HUES64 (cell line): ENCODE measurements around the gene TMEM225B.
"Not testable (repeated sequence)": the region's sequence is repeated elsewhere in the genome, so short reads cannot be mapped to it uniquely, and the experiment has no call there.

Source experiments
- H3K27ac ChIP-seq: 2 replicates; pipeline ENCODE4 v1.7.0; 2013; ENCODE audit warnings: low read depth, low read length, inconsistent platforms
- H3K27me3 ChIP-seq: 2 replicates; pipeline ENCODE4 v1.6.1; 2013; ENCODE audit warnings: mild to moderate bottlenecking, low read length; ENCODE audit not compliant: insufficient read depth
- H3K36me3 ChIP-seq: 2 replicates; pipeline ENCODE4 v1.6.1; 2013; ENCODE audit warnings: mild to moderate bottlenecking, low read length; ENCODE audit not compliant: insufficient read depth
- H3K4me1 ChIP-seq: 2 replicates; pipeline ENCODE4 v1.6.1; 2013; ENCODE audit warnings: mild to moderate bottlenecking, low read length, moderate library complexity; ENCODE audit not compliant: insufficient read depth
- H3K4me3 ChIP-seq: 2 replicates; pipeline ENCODE4 v1.5.1; 2013; ENCODE audit warnings: mild to moderate bottlenecking, low read length, moderate library complexity
- H3K9ac ChIP-seq: 2 replicates; pipeline ENCODE4 v1.6.1; 2013; ENCODE audit warnings: mild to moderate bottlenecking, low read depth, low read length
- H3K9me3 ChIP-seq: 2 replicates; pipeline ENCODE4 v1.6.1; 2013; ENCODE audit warnings: low read depth, low read length; ENCODE audit not compliant: insufficient read depth
- WGBS: fragments of 150-250, 120-280 bp; methylation state at CpG from one replicate; pipeline ENCODE4 v1.1.7; 2013; ENCODE audit warnings: missing lambda C conversion rate; 5-methylcytosine and 5-hydroxymethylcytosine counted together

TMEM225B gene

GRCh38 chr7:99642027-99642426 lies 44.0 kb downstream of the TMEM225B start:
- Histone ChIP-seq H3K9me3 (0 out of 2 replicates have a peak, but pooled peaks cover 3% of the 10 kb centered on the region), H3K27ac (no peak overlapping the region), H3K27me3 (no peaks in the 10 kb centered on the region), H3K4me3 (no peak overlapping the region), H3K36me3 (no peaks in the 10 kb centered on the region; the same call in 1 of the 2 replicates), H3K9ac (no peak overlapping the region), H3K4me1 (no peaks in the 10 kb centered on the region; the same call in 1 of the 2 replicates)
- WGBS = 95% methylated on average over 1 of the region's 1 CpG

- H3K4me3 ChIP-seq = no peak overlapping the region
- no peaks in the 10 kb centered on the region; the same call in 1 of the 2 replicates for H3K4me1 ChIP-seq
- H3K27ac ChIP-seq = no peak overlapping the region
- WGBS = 93% methylated on average over 2 of the region's 2 CpGs
- H3K27me3 ChIP-seq = no peaks in the 10 kb centered on the region
- no peaks in the 10 kb centered on the region; the same call in 1 of the 2 replicates for H3K36me3 ChIP-seq
- H3K9ac ChIP-seq = no peak overlapping the region
- 0 out of 2 replicates have a peak, but pooled peaks cover 3% of the 10 kb centered on the region for H3K9me3 ChIP-seq
Observed at GRCh38 chr7:99643464-99643863, 45.4 kb downstream of the TMEM225B start.

GRCh38 chr7:99644431-99644830 lies 46.4 kb downstream of the TMEM225B start:
- H3K4me3 ChIP-seq = no peak overlapping the region
- 0 out of 2 replicates have a peak, but pooled peaks cover 3% of the 10 kb centered on the region for H3K9me3 ChIP-seq
- no peak overlapping the region for H3K9ac ChIP-seq
- no peak overlapping the region for H3K27ac ChIP-seq
- H3K27me3 ChIP-seq = no peaks in the 10 kb centered on the region
- 94% methylated on average over 3 of the region's 3 CpGs for WGBS
- no peaks in the 10 kb centered on the region; the same call in 1 of the 2 replicates for H3K4me1 ChIP-seq
- H3K36me3 ChIP-seq = no peaks in the 10 kb centered on the region; the same call in 1 of the 2 replicates

- no peak overlapping the region for H3K27ac ChIP-seq
- no peaks in the 10 kb centered on the region for H3K4me1 ChIP-seq
- no peak overlapping the region for H3K4me3 ChIP-seq
- no peaks in the 10 kb centered on the region for H3K27me3 ChIP-seq
- no peaks in the 10 kb centered on the region; the same call in 1 of the 2 replicates for H3K36me3 ChIP-seq
- WGBS = 89% methylated on average over 1 of the region's 1 CpG
- H3K9me3 ChIP-seq = 0 out of 2 replicates have a peak, but pooled peaks cover 3% of the 10 kb centered on the region
- no peak overlapping the region for H3K9ac ChIP-seq
Observed at GRCh38 chr7:99645590-99645989, 47.5 kb downstream of the TMEM225B start.

- H3K9ac ChIP-seq = no peak overlapping the region
- H3K36me3 ChIP-seq = no peaks in the 10 kb centered on the region; the same call in 1 of the 2 replicates
- WGBS = 87% methylated on average over 2 of the region's 2 CpGs
- H3K27me3 ChIP-seq = no peaks in the 10 kb centered on the region
- no peak overlapping the region for H3K4me3 ChIP-seq
- H3K27ac ChIP-seq = no peak overlapping the region
- 0 out of 2 replicates have a peak, but pooled peaks cover 3% of the 10 kb centered on the region for H3K9me3 ChIP-seq
- H3K4me1 ChIP-seq = no peaks in the 10 kb centered on the region
Observed at GRCh38 chr7:99648843-99649242, 50.8 kb downstream of the TMEM225B start.

- Histone ChIP-seq H3K9me3 (no peaks in the 10 kb centered on the region), H3K9ac (no peak overlapping the region), H3K36me3 (no peaks in the 10 kb centered on the region), H3K27me3 (no peaks in the 10 kb centered on the region), H3K4me3 (no peak overlapping the region), H3K27ac (no peak overlapping the region), H3K4me1 (no peaks in the 10 kb centered on the region)
- 98% methylated on average over 2 of the region's 2 CpGs for WGBS
Observed at GRCh38 chr7:99651290-99651689, 53.2 kb downstream of the TMEM225B start.

- Histone ChIP-seq H3K4me1 (no peaks in the 10 kb centered on the region), H3K27ac (no peak overlapping the region), H3K36me3 (no peaks in the 10 kb centered on the region), H3K4me3 (no peak overlapping the region), H3K27me3 (no peaks in the 10 kb centered on the region), H3K9me3 (no peaks in the 10 kb centered on the region), H3K9ac (no peak overlapping the region)
- WGBS = 94% methylated on average over 2 of the region's 2 CpGs
Observed at GRCh38 chr7:99652671-99653070, 54.6 kb downstream of the TMEM225B start.

GRCh38 chr7:99653269-99653668 lies 55.2 kb downstream of the TMEM225B start:
- 89% methylated on average over 2 of the region's 4 CpGs for WGBS
- not testable (repeated sequence) for H3K9ac ChIP-seq, H3K27ac ChIP-seq, H3K36me3 ChIP-seq, H3K4me1 ChIP-seq, H3K27me3 ChIP-seq, H3K4me3 ChIP-seq, H3K9me3 ChIP-seq

GRCh38 chr7:99653754-99654153 lies 55.7 kb downstream of the TMEM225B start:
- Histone ChIP-seq H3K36me3 (no peaks in the 10 kb centered on the region), H3K27me3 (no peaks in the 10 kb centered on the region), H3K9me3 (no peaks in the 10 kb centered on the region), H3K4me3 (no peak overlapping the region), H3K4me1 (no peaks in the 10 kb centered on the region), H3K9ac (no peak overlapping the region), H3K27ac (no peak overlapping the region)
- 91% methylated on average over 3 of the region's 3 CpGs for WGBS

GRCh38 chr7:99654626-99655025 lies 56.6 kb downstream of the TMEM225B start:
- WGBS = 86% methylated on average over 1 of the region's 3 CpGs
- H3K27ac ChIP-seq, H3K27me3 ChIP-seq, H3K4me1 ChIP-seq, H3K36me3 ChIP-seq, H3K9me3 ChIP-seq, H3K4me3 ChIP-seq, H3K9ac ChIP-seq: not testable (repeated sequence)

GRCh38 chr7:99657879-99658278 lies 59.8 kb downstream of the TMEM225B start:
- not testable (repeated sequence) for H3K4me3 ChIP-seq, H3K4me1 ChIP-seq, H3K9me3 ChIP-seq, H3K36me3 ChIP-seq, H3K9ac ChIP-seq, H3K27me3 ChIP-seq, H3K27ac ChIP-seq
- WGBS = 98% methylated on average over 5 of the region's 5 CpGs
